K562 (cell line): ENCODE measurements around the gene PSMC4. TPM values are rescaled to one million over a fixed set of nuclear protein-coding genes. Genes with fewer than 3 reads are reported as not detected.

ENCODE experiments used
- ATAC-seq: fragments of 200-7000 bp; cut with Tn5 transposase; 3 replicates; pipeline ENCODE4 v1.9.1; 2020; ENCODE audit warnings: moderate library complexity
- BruUV-seq: library from RNA; stranded (reverse); fragments of 400-500 nt; replicated peaks from 2 replicates; lab custom pipeline; 2021; lab: Mats Ljungman, UMichigan
- CTCF ChIA-PET: fragments of 300-600 bp; formaldehyde crosslinking; extraction: SDS; loops from one replicate; lab custom pipeline; 2021; ENCODE audit warnings: low intra/inter-chr PET ratio; lab: Yijun Ruan, JAX
- POLR2A ChIA-PET: fragments of 300-600, 350-650 bp; sonication (Branson Sonifier 250); formaldehyde crosslinking; extraction: SDS; loops from one replicate; lab custom pipeline; 2021; ENCODE audit warnings: antibody characterized with exemption, inconsistent platforms; lab: Yijun Ruan, JAX
- DNase-seq, 4 experiments: peaks; one replicate each; pipeline versions ENCODE4 v3.0.0 to v3.0.0-alpha.2; 2011 to 2018; ENCODE audit warnings: low spot score in 3 of 4, mixed read lengths in 3 of 4; ENCODE audit errors: extremely low read depth in 1 of 4
- FAIRE-seq: peaks from 2 replicates; lab custom pipeline; 2011; peaks lifted over from hg19 to GRCh38; lab: Jason Lieb, UNC
- H2AFZ ChIP-seq: 2 replicates; pipeline ENCODE4 v1.6.0; 2011; ENCODE audit warnings: low read depth, low read length, control low read depth, inconsistent platforms
- H3K27ac ChIP-seq: fragments of 200-600 bp; 3 replicates; pipeline ENCODE4 v1.8.0; 2011; ENCODE audit warnings: low read depth, mild to moderate bottlenecking, control low read depth, inconsistent platforms, low read length, moderate library complexity, mixed read lengths; ENCODE audit errors: extremely low read depth
- H3K27me3 ChIP-seq, 2 experiments: fragments of 300-600 bp in 1 of 2; 2 replicates in 1 of 2; 3 replicates in 1 of 2; pipeline versions ENCODE4 v1.6.0 to v1.8.0; 2011; ENCODE audit warnings: inconsistent platforms in 2 of 2, low read length in 2 of 2, mild to moderate bottlenecking in 1 of 2, mixed read lengths in 1 of 2, moderate library complexity in 1 of 2; ENCODE audit not compliant: control insufficient read depth in 2 of 2, insufficient read depth in 2 of 2
- H3K36me3 ChIP-seq: fragments of 300-600 bp; 3 replicates; pipeline ENCODE4 v1.8.0; 2011; ENCODE audit warnings: mild to moderate bottlenecking, low read length, inconsistent platforms; ENCODE audit not compliant: control insufficient read depth, insufficient read depth
- H3K4me1 ChIP-seq, 2 experiments: fragments of 200-600 bp in 1 of 2; replicated peaks in 1 of 2; 2 replicates in 1 of 2; 3 replicates in 1 of 2; pipeline versions ENCODE4 v1.5.1 to v1.8.0; 2011; ENCODE audit warnings: inconsistent platforms in 2 of 2, low read length in 2 of 2, mild to moderate bottlenecking in 1 of 2, mixed read lengths in 1 of 2, moderate library complexity in 1 of 2; ENCODE audit not compliant: control insufficient read depth in 2 of 2, insufficient read depth in 2 of 2
- H3K4me2 ChIP-seq: 2 replicates; pipeline ENCODE4 v1.6.1; 2011; ENCODE audit warnings: low read length, control low read depth, inconsistent platforms, mixed read lengths; ENCODE audit not compliant: insufficient read depth
- H3K4me3 ChIP-seq: fragments of 200-600 bp; sonication (generic), shearing (Covaris generic); 2 replicates; pipeline ENCODE4 v1.5.1; 2016; ENCODE audit warnings: control low read depth, inconsistent platforms
- H3K79me2 ChIP-seq: fragments of 200-600 bp; 3 replicates; pipeline ENCODE4 v1.8.0; 2011; ENCODE audit warnings: low read length, inconsistent platforms; ENCODE audit not compliant: control insufficient read depth, insufficient read depth
- H3K9ac ChIP-seq, 2 experiments: 2 replicates each; pipeline versions ENCODE4 v1.6.0 to v1.6.1; 2011; ENCODE audit warnings: low read depth in 2 of 2, low read length in 2 of 2, control low read depth in 1 of 2, inconsistent platforms in 1 of 2, mild to moderate bottlenecking in 1 of 2, mixed read lengths in 1 of 2; ENCODE audit not compliant: insufficient read depth in 1 of 2
- H3K9me1 ChIP-seq: one replicate; pipeline ENCODE4 v1.6.0; 2011; ENCODE audit warnings: inconsistent platforms, mild to moderate bottlenecking, low read length, moderate library complexity; ENCODE audit not compliant: control insufficient read depth, insufficient read depth
- H3K9me3 ChIP-seq: replicated peaks from 2 replicates; pipeline ENCODE4 v1.5.1; 2011; ENCODE audit warnings: low read depth, low read length, inconsistent platforms; ENCODE audit not compliant: control insufficient read depth, insufficient read depth
- H4K20me1 ChIP-seq: replicated peaks from 2 replicates; pipeline ENCODE4 v1.6.1; 2011; ENCODE audit warnings: low read length, inconsistent platforms, mixed read lengths; ENCODE audit not compliant: control insufficient read depth, insufficient read depth
- ASH1L ChIP-seq: fragments of 450-650 bp; IDR thresholded peaks from 2 replicates; pipeline ENCODE4 v1.6.1; 2018; ENCODE audit warnings: borderline replicate concordance, mild to moderate bottlenecking, low read depth; ENCODE audit not compliant: partially characterized antibody
- ESRRB ChIP-seq: fragments of 250-450 bp; sonication (Bioruptor Pico); IDR thresholded peaks from 2 replicates; pipeline ENCODE4 v1.5.0; 2020; ENCODE audit warnings: mild to moderate bottlenecking, moderate library complexity, borderline replicate concordance
- MYNN ChIP-seq, 2 experiments: sonication (generic); formaldehyde crosslinking in 1 of 2; IDR thresholded peaks; 2 replicates each; pipeline versions ENCODE4 v1.5.0 to v1.6.1; 2016 to 2020; ENCODE audit warnings: antibody characterized with exemption in 1 of 2, missing genetic modification reagents in 1 of 2
- NCOA4 ChIP-seq: fragments of 450-650 bp; IDR thresholded peaks from 2 replicates; pipeline ENCODE4 v1.6.1; 2018; ENCODE audit warnings: mild to moderate bottlenecking; ENCODE audit not compliant: partially characterized antibody
- RBFOX2 ChIP-seq: fragments of 200-400 bp; formaldehyde crosslinking; IDR thresholded peaks from 2 replicates; pipeline ENCODE4 v1.6.1; 2017; ENCODE audit warnings: low read depth, mild to moderate bottlenecking, low read length, moderate library complexity
- RBM15 ChIP-seq: fragments of 200-400 bp; formaldehyde crosslinking; IDR thresholded peaks from 2 replicates; pipeline ENCODE4 v1.6.1; 2018; ENCODE audit warnings: mild to moderate bottlenecking, low read length, moderate library complexity; ENCODE audit not compliant: insufficient read depth
- ZNF584 ChIP-seq: fragments of 200-800 bp; sonication (Bioruptor generic); IDR thresholded peaks from 2 replicates; pipeline ENCODE4 v1.6.1; 2016; ENCODE audit warnings: low read depth, mild to moderate bottlenecking, missing genetic modification characterization, missing compliant biosample characterization
- ZSCAN29 ChIP-seq: fragments of 450-650 bp; IDR thresholded peaks from 2 replicates; pipeline ENCODE4 v1.6.1; 2017
- WGBS: fragments of 100-300 bp; shearing (Covaris generic); methylation state at CpG from one replicate; pipeline ENCODE4 v1.1.6; 2016; ENCODE audit warnings: low coverage, mixed read lengths; ENCODE audit not compliant: insufficient coverage; ENCODE audit errors: missing lambda C conversion rate; 5-methylcytosine and 5-hydroxymethylcytosine counted together
- in situ Hi-C: fragments of 300-500 bp; cut with MboI; formaldehyde crosslinking; loops from 4 replicates; pipeline ENCODE4 v1.15.0; 2018; ENCODE audit warnings: inconsistent platforms, mixed read lengths
- intact Hi-C: fragments of 100-400 bp; cut with micrococcal nuclease; formaldehyde crosslinking; loops from 2 replicates; pipeline ENCODE4 v1.14.2; 2022
- polyA plus RNA-seq, 8 experiments: library from polyadenylated mRNA; depleted of rRNA in 4 of 8; stranded (reverse) in 5 of 8; unstranded in 3 of 8; fragments of >200 nt; fragmentation: Nextera tagmentation in 2 of 8; fragmentation: Illumina TruSeq in 1 of 8; extraction: Ambion mirVana in 2 of 8; extraction: Trizol in 1 of 8; gene quantifications; 2 replicates each; pipeline versions ENCODE4 v1.2.1 to v1.2.3, GENCODE V29; 2011 to 2014; ENCODE audit warnings: inconsistent platforms in 1 of 8, missing spikeins in 1 of 8
- total RNA-seq, 7 experiments: library from RNA; depleted of rRNA in 6 of 7; stranded (reverse); fragments of >200 nt in 6 of 7; fragmentation: Illumina TruSeq in 2 of 7; extraction: Trizol in 2 of 7; gene quantifications; 2 replicates each; pipeline versions ENCODE4 v1.2.1 to v1.2.3, GENCODE V29; 2011 to 2021; ENCODE audit warnings: low replicate concordance in 1 of 7

Gene PSMC4
- total and polyA plus RNA-seq, 9 of the 15 experiments (the other 6 are each of a cell fraction or from before 2014, with no cell fraction given): 45.9 to 475 (median 142) TPM

DNA sequence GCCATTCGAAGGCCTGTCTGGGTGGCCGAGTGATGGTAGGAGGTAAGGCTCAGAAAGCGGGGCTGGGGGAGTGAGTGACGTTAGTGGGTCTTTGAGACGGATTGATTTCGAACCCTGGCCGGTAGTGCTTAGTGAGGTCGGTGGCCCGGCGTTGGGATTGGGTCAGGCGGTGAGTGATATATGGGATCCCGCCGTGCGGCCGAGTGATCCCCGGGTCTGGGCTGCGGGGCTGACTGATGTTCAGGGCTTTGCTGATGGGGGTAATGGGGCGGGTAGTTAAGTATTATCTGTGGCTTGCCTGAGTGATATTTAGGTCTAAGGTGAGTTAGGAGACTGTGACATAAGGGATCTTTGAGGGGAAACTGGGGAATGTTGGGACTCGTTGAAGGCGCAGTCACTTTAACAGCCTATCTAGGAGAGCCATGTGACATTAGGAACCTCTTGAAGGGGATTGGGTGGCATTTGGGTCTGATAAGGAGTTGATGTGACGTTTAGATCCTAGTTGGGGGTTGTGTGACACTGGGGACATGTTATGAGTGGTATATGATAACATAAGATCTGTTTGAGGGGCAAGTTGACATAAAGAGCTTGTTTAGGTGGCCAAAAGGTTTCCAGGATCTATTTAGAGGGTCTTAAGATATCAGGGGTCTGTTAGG lies 543 bp downstream of the PSMC4 start (continued):
- peak; percentile 54; the same call in 1 of the 2 replicates for TF ChIP-seq ZNF584 (CRISPR knock-in tag)

DNA sequence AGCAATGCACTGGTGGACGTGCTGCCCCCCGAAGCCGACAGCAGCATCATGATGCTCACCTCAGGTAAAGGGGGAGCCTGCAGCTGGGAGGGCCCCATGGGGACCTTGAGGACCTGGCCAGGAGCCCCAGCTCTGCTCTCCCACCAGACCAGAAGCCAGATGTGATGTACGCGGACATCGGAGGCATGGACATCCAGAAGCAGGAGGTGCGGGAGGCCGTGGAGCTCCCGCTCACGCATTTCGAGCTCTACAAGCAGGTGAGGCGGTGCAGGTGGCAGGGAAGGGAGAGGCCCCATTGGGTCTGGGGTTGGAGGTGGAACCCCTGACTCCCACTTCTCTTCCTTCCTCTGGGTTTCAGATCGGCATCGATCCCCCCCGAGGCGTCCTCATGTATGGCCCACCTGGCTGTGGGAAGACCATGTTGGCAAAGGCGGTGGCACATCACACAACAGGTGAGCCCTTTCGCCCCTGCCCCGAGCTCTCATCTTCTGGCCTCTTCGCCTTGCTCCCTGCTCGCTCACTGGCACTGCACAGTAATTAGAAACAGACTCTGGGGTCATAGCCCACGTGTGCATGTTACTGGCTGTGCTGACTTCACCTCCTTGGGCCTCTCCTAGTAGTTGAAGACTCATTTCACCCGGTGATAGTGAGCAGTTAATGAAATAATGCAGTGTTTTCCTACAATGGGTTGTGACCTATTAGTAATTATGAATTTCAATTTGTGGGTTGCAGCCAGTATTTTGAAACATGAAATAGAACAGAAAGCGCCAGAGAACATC lies 3.6 kb downstream of the PSMC4 start:
- H2AFZ ChIP-seq: no peak overlapping the region
- DNase-seq (no peak), ATAC-seq (no peak), FAIRE-seq (no peak)
- no peaks in the 10 kb centered on the region for H3K9me3 ChIP-seq
- no peak overlapping the region for H3K4me2 ChIP-seq
- no peak overlapping the region for H3K9ac ChIP-seq
- no peak overlapping the region for H3K27ac ChIP-seq
- ChIA-PET CTCF (no interaction called here), POLR2A (interaction anchor here (0.6 to 0.8 kb wide), 2 partner anchors 21 to 560 kb away, joined by 5 read pairs; no protein-coding TSS in a partner anchor)
- no TSS peak for BruUV-seq
- no peaks in the 10 kb centered on the region for H3K27me3 ChIP-seq
- no peaks in the 10 kb centered on the region for H4K20me1 ChIP-seq
- peaks cover 33% of the 10 kb centered on the region for H3K79me2 ChIP-seq
- no peaks in the 10 kb centered on the region for H3K9me1 ChIP-seq
- H3K4me3 ChIP-seq: no peak overlapping the region
- TF ChIP-seq NCOA4 (no peak), RBM15 (no peak), ZSCAN29 (no peak), ESRRB (no peak), MYNN (IDR thresholded peaks at IDR 0.05) (no peak), MYNN (CRISPR knock-in tag; IDR thresholded peaks at IDR 0.05) (no peak), ASH1L (no peak), RBFOX2 (peak; percentile 46)
- intact Hi-C loops (no loop called here), in situ Hi-C loops (no loop called here)
- peaks cover 8 to 15% of the 10 kb centered on the region in 2 experiments for H3K4me1 ChIP-seq
- H3K36me3 ChIP-seq: peaks cover 66% of the 10 kb centered on the region
- 97% methylated on average over 18 of the region's 24 CpGs for WGBS
